RWPE2 (cell line): ENCODE results near the gene TGIF2.

Experiments used
- ATAC-seq: fragments of 200-7000 bp; cut with Tn5 transposase; 3 replicates; pipeline ENCODE4 v1.9.1; 2021; ENCODE audit warnings: low read depth
- DNase-seq: peaks from one replicate; pipeline ENCODE4 v3.0.0-alpha.2; 2020; ENCODE audit warnings: low spot score
- H3K27ac ChIP-seq: fragments of 450-650 bp; 2 replicates; pipeline ENCODE4 v1.5.1; 2017; ENCODE audit warnings: mild to moderate bottlenecking; ENCODE audit not compliant: poor library complexity, severe bottlenecking
- H3K27me3 ChIP-seq: fragments of 250-450 bp; sonication (Bioruptor Pico); 2 replicates; pipeline ENCODE4 v1.5.1; 2021; ENCODE audit warnings: mild to moderate bottlenecking, moderate library complexity; ENCODE audit not compliant: insufficient read depth, poor library complexity, severe bottlenecking
- H3K36me3 ChIP-seq: fragments of 250-450 bp; sonication (Bioruptor Pico); 2 replicates; pipeline ENCODE4 v1.5.1; 2020; ENCODE audit warnings: low read depth, mild to moderate bottlenecking, moderate library complexity
- H3K4me1 ChIP-seq: fragments of 250-450 bp; sonication (Bioruptor Pico); 2 replicates; pipeline ENCODE4 v1.5.1; 2021; ENCODE audit warnings: mild to moderate bottlenecking, moderate library complexity; ENCODE audit not compliant: insufficient read depth, poor library complexity, severe bottlenecking
- H3K4me3 ChIP-seq: fragments of 250-450 bp; sonication (Bioruptor Pico); 2 replicates; pipeline ENCODE4 v1.5.1; 2021; ENCODE audit warnings: mild to moderate bottlenecking, moderate library complexity; ENCODE audit not compliant: severe bottlenecking
- H3K9me3 ChIP-seq: fragments of 250-450 bp; sonication (Bioruptor Pico); 2 replicates; pipeline ENCODE4 v1.5.1; 2021; ENCODE audit warnings: mild to moderate bottlenecking, moderate library complexity; ENCODE audit not compliant: severe bottlenecking
- TF ChIP-seq, protein P1 (sequence below): fragments of 450-650 bp; IDR thresholded peaks from one replicate; pipeline ENCODE4 v1.5.1; 2017; ENCODE audit warnings: mild to moderate bottlenecking, moderate library complexity; ENCODE audit not compliant: poor library complexity, severe bottlenecking

The TGIF2 gene

GRCh38 chr20:36538026-36538722 is 35.2 kb upstream of the TGIF2 start:
- TF ChIP-seq, protein P1, sequence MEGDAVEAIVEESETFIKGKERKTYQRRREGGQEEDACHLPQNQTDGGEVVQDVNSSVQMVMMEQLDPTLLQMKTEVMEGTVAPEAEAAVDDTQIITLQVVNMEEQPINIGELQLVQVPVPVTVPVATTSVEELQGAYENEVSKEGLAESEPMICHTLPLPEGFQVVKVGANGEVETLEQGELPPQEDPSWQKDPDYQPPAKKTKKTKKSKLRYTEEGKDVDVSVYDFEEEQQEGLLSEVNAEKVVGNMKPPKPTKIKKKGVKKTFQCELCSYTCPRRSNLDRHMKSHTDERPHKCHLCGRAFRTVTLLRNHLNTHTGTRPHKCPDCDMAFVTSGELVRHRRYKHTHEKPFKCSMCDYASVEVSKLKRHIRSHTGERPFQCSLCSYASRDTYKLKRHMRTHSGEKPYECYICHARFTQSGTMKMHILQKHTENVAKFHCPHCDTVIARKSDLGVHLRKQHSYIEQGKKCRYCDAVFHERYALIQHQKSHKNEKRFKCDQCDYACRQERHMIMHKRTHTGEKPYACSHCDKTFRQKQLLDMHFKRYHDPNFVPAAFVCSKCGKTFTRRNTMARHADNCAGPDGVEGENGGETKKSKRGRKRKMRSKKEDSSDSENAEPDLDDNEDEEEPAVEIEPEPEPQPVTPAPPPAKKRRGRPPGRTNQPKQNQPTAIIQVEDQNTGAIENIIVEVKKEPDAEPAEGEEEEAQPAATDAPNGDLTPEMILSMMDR: no peak
- Histone ChIP-seq H3K9me3 (no peaks in the 10 kb centered on the region), H3K27me3 (no peaks in the 10 kb centered on the region), H3K4me1 (no peaks in the 10 kb centered on the region), H3K27ac (no peak overlapping the region), H3K4me3 (no peak overlapping the region), H3K36me3 (no peaks in the 10 kb centered on the region)
- no peak for ATAC-seq
- DNase-seq: no peak

- ATAC-seq: no peak
These were observed 32.7 kb upstream of the TGIF2 start for GRCh38 chr20:36540551-36541211.

GRCh38 chr20:36541227-36541767 is 32.1 kb upstream of the TGIF2 start, which contains the start of gene MYL9:
Gene MYL9, plus strand, starts transcription at chr20:36541519. Its CDS starts 3,366 bp downstream, at chr20:36544885.
- no peaks in the 10 kb centered on the region for H3K4me1 ChIP-seq
- H3K27ac ChIP-seq: peak within 1 kb of the TSS; percentile 2
- H3K9me3 ChIP-seq: no peaks in the 10 kb centered on the region
- peak within 1 kb of the TSS; percentile 48 for H3K4me3 ChIP-seq
- ATAC-seq (peak; percentile 85), DNase-seq (peak; percentile 99)
- H3K27me3 ChIP-seq: no peaks in the 10 kb centered on the region
- H3K36me3 ChIP-seq: no peaks in the 10 kb centered on the region
- TF ChIP-seq, protein P1: no peak

More at GRCh38 chr20:36540551-36541211, 32.7 kb upstream of the TGIF2 start:
- H3K27me3 ChIP-seq: no peaks in the 10 kb centered on the region
- H3K9me3 ChIP-seq: no peaks in the 10 kb centered on the region
- DNase-seq: peak; percentile 84
- TF ChIP-seq, protein P1: no peak
- H3K36me3 ChIP-seq: no peaks in the 10 kb centered on the region
- no peaks in the 10 kb centered on the region for H3K4me1 ChIP-seq
- peak overlapping the region; percentile 48 for H3K4me3 ChIP-seq
- H3K27ac ChIP-seq: peak overlapping the region; percentile 2

DNA sequence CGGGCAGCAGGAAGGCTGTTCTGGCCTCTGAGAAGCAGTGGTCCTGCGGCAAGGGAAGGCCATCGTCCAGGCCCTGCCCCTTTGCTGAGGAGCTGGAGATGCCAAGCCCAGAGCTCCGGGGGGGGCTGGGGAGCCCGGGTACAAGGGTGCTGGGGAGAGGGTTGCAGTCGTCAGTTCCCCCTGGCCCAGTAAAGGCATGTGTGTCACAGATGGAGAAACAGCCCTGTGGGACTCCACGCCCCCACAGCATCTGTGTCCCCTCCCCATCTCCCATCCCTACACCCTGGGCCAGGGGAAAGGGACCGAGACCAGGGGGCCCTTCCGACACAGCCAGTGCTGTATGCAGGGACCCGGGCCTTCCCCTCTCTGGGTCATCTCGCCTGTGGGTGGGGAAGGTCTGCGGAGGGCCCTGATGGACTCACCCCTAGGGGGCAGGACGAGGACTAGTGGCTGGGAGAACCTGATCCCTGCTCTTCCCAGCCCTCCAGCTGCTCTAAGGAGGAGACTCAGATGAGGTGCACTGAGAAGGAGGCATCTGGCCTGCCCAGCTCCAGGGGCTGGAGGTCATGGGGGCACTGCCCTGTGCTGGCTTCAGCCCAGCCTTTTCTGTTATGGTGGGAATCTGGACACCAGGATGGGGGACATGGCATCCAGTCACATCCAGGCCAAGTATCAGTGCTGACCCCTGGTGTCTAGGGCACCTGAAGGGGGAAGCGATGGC is 31.5 kb upstream of the TGIF2 start:
- TF ChIP-seq, protein P1: peak; percentile 83
- Histone ChIP-seq H3K27me3 (no peaks in the 10 kb centered on the region), H3K27ac (peak overlapping the region; percentile 2), H3K36me3 (peaks cover 3% of the 10 kb centered on the region), H3K4me1 (no peaks in the 10 kb centered on the region), H3K4me3 (peak overlapping the region; percentile 48), H3K9me3 (no peaks in the 10 kb centered on the region)
- ATAC-seq (peak; percentile 20), DNase-seq (peak; percentile 84)
